Measurements from ENCODE around the gene TIMELESS.
"Not testable (repeated sequence)": the region's sequence is repeated elsewhere in the genome, so short reads cannot be mapped to it uniquely, and the experiment has no call there.

TIMELESS gene

DNA sequence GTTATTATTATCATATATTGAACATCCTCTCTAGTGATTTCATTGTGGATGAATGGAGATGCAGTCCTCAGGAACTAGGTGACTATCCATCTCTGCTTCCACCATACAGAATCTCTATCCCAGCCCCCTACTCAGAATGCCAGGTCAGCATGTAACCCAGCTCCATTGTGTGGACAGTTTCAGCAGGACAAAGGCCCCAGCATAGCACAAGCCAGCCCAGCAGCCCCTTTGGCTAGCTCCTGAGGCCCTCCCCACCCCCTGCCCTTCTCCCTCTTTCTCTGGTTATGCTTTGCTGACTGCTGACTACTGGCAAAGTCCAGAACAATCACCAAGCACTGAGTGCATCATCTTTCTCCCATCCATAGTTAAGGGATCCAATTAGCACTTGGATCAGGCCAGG is 13.3 kb upstream of the TIMELESS start:
- DNase-seq (ENCODE audit: low read depth): no peak

DNA sequence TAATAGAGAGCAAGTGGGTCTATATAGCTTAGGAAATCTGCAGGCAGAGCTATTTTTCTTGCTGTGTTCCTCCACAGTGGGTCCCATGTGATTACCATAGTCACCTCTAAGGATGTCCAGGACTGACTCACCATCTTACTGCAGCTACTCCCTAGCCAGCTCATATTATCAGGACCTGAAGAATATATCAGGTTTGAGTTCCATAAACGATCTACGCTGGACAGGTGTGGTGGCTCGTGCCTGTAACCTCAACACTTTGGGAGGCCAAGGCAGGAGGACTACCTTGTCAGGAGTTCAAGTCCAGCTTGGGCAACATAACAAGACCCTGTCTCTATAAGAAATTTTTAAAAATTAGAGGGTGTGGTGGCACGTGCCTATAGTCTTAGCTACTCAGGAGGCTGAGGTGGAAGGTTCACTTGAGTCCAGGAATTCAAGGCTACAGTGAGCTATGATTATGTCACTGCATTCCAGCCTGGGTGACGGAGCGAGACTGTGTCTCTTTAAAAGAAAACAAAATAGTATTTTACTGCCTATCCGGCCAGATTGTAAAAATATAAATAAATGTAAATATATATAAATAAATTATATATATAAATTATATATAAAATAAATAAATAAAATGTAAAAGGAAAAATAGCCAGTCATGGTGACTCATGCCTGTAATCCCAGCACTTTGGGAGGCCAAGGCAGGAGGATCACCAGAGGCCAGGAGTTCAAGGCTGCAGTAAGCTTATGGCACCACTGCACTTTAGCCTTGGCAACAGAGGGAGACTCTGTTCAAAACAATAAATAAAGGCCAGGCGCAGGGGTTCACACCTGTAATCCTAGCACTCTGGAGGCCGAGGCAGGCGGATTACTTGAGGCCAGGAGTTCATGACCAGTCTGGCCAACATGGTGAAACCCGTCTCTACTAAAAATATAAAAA is 12.3 kb upstream of the TIMELESS start:
- DNase-seq (ENCODE audit: low read depth): no peak

DNA sequence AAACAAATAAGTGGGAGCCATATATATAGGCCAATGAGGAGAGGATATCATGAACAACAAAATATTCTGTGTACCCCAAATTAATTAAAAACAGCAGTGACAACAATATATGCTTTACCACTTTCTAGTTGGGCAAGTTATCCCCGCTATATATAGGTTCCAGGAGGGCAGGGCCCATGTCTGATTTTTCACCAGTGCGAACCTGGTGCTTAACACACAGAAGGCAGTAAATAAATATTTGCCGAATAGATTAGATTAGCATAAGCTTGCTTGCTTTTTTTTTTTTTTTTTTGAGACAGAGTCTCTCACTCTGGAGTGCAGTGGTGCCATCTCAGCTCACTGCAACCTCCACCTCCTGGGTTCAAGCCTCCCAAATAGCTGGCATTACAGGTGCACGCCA is 8.6 kb upstream of the TIMELESS start:
- no peak for DNase-seq (ENCODE audit: low read depth)

DNA sequence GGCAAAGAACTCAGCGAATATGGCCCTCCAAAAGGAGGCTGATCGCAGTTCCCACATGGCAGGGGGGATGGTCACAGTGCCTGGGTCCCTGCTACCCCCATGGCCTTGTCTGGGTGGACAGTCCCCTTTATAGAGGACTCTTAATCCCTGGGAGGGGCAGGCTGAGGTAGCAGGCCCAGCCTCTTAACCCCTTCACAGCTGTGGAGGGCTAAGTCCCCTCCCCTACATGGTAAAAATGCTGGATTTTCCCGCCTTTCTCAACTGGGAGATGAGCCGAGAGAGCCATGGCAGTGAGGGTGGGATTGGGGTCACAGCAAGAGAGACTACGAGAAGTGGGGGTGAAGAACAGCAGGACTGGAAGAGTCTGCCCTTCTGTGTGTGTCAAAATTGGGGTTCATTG is 5.3 kb upstream of the TIMELESS start, which contains the start of gene MIP:
TSS of gene MIP (minus strand) at position 101 of the 400 bp plus-strand sequence. CDS start at position 57, 44 bp downstream.
- DNase-seq (ENCODE audit: low read depth): no peak

DNA sequence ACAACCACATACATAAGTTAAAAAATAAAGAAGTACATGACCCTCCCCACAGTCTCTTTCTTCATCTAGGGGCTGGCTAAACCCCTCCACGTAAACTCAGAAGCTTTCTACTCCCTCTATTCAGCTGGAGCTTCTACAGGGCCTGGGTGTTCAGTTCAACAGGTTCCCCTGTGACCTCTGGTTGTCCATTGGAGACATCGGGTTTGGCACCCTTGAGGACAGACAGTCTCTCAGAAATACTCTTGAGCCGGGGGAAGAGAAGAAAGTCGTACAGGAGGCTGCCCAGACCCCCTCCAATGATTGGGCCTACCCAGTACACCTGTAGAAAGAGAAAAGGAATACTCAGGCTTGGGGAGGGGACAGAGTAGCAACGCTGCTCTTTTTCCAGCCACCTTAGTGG is 1.9 kb upstream of the TIMELESS start:
- no peak for DNase-seq (ENCODE audit: low read depth)

DNA sequence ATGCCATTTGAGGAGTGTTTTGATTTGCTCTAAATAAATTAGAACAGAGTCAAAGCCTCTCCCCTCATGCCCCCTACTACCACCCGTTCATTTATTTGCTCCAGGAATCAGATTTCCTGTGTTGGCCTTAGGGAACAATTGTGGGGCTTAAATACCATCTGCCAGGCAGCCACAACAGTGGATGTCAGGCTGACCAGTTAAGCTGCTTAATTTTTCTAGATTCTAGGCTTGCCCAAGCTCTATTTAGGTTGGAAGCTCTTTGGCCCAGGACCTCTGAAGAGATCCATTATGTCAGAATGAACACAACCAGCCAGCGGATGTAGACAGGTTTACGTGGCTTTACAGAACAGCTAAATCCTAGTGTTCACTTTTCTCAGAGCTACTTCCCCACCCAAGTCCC is 1.0 kb upstream of the TIMELESS start:
- no peak for DNase-seq (ENCODE audit: low read depth)

DNA sequence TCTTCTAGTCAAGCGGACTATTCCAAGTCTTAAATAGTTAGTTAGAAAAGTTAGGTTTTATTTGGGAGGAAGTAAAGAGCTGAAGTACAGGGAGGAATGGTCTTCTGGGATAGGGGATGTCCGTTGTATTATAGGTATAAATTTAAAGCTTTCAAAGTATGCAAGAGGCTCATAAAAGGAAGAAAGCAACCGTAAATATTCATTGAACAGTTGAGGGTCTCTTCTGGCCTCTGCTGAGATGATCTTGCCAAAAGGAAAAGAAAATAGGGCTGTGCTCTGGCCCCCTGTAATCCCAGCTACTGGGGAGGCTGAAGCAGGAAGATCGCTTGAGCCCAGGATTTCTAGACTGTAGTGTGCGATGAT is 377 bp upstream of the TIMELESS start:
- no peak for DNase-seq (ENCODE audit: low read depth)

DNA sequence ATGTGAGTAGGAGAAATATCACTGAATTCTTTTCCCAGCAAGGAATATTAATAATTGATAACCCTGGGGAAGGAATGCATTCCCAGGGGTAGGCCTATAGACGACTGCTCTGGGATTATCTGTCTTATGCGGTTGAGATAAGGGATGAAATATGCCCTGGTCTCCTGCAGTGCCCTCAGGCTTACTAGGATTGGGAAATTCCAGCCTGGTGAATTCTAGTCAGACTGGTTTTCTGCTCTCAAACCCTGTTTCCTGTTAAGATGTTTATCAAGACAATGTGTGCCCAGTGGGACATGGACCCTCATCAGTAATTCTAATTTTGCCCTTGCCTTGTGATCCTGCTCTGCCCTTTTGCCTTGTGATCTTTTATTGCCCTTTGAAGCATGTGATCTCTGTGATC is 6.0 kb downstream of the TIMELESS start:
- not testable (repeated sequence) for DNase-seq (ENCODE audit: low read depth)

DNA sequence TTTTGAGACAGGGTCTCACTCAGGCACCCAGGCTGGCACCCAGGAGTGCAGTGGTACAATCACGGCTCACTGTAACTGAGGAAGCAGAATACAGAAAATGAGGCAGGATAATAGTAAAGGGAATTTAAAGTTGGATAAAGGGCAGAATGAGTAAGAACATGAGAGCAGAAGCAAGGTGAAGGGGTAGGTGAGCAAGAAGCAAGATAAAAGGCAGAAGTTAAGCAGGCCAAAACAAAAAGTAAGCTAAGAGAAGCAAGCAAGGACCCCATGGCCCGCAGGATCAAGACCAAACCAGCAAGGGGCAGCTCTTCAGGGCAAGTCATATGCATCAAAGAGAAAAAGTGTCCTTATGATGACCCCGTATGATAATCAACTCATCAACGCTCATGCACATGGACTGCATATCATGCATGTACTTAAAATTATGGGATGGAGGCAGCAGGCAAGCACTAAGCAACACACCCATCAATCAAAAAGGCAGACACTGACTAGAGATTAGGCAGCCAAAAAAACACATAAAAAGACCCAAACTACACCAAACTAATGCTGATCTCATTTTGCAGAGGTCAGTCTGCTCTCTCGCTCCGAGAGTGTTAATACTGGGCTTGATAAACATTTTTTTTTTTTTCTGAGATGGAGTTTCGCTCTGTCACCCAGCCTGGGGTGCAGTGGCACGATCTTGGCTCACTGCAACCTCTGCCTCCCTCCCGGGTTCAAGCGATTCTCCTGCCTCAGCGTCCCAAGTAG is 11.6 kb downstream of the TIMELESS start:
- DNase-seq (ENCODE audit: low read depth): no peak

DNA sequence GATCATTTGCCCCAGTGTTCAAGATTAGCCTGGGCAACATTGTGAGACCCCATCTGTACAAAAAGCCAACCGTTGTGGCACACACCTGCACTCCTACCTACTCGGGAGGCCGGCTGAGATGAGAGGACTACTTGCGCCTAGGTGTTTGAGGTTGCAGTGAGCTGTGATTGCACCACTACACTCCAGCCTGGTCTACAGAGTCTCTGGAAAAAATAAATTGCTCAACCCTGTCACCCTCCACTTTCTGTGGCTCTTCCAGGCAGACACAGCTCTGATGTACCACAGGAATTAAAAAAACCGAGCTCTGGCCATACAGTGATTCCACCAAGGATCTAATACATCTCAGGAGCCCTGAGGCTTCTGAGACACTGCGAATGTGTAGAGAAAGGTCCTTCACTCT is 14.4 kb downstream of the TIMELESS start:
- no peak for DNase-seq (ENCODE audit: low read depth)

DNA sequence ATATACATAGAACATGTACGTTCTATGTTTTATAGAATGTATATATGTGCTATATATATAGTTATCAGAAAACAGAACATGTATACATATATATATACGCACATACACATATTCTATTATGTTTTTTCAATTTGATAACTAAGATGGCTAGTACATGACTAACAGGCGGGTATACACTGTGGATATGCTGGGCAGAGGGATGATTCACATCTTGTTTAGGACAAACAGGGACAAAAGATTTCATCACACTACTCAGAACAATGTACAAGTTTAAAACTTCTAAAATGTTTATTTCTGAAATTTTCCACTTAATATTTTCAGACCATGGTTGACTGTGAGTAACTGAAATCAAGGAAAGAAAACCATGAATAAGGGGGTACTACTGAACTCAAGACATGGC is 17.4 kb downstream of the TIMELESS start:
- no peak for DNase-seq (ENCODE audit: low read depth)

DNA sequence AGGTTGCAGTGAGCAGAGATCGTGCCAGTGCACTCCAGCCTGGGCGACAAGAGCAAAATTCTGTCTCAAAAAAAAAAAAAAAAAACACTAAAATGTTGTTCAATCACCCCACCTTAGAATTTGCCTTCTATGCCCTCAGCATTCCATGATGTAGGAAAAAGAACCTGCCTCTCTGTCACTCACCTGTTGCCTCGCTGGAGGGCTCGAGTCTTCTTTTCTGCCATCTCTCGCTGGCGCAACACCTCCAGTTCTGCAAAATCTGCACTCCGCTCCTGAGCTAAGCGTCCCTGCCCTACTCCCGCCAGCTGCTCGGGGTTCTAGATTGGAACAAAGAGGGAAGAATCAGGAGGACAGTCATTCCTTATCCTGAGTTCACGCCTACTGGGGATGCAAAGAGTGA is 17.9 kb downstream of the TIMELESS start:
- no peak for DNase-seq (ENCODE audit: low read depth)

DNA sequence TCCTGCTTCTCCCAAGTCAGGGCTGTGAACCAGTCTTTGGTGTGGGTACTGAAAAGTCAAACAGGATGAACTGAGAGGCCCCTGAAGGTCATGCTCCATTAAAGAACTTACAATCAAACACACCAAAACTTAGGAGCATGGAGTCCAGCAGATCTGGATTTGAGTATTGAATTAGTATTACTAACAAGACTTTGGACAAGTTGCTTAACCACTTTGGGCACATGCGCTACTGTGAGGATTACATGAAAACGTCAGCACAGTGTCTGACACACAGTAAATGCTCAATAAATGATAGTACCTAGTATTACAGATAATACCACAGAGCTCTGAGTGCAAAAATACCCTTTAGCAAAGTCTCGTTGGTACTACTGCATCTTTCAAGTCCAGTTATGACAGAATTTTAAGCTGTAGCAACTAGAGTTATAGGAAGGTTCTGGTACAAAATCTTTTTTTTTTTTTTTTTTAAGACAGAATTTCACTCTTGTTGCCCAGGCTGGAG is 23.2 kb downstream of the TIMELESS start:
- DNase-seq (ENCODE audit: low read depth): no peak

DNA sequence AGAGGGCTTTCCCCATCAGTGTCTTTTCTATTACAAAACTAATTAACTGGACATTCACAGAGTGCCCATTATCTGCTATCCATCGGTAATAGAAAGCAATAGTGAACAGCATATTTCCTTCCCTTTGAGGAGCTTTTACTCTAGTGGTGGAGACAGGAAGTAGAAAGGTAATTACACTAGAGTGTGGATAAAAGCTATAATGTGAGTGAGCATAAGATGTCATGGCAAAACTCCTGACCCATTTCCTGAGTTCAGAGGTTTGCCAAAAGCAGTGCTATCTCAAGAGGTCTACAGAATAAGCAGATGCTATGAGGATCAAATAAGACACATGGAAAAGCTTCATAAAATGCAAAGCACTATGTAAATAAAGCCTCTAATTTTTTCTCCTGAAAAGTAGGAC is 24.0 kb downstream of the TIMELESS start:
- DNase-seq (ENCODE audit: low read depth): no peak

DNA sequence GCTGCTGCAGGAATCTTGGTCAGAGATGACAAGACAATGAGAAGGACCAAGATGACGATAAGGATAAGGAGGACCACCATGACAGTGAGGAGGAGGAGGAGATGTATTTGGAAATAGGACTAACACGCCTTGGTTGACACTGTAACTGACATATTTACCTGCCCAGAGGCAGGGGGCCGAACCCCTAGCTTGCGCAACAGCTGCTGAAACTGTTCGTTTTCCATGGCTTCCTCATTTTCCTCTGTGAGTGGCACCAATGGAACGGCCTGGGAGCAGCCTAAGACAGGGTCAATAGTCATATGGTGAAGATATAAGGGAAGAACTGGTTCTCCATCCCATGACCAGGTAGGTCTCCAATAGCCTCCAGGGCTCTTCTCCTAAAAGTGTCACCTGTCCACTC is 28.8 kb downstream of the TIMELESS start:
- DNase-seq (ENCODE audit: low read depth): no peak

DNA sequence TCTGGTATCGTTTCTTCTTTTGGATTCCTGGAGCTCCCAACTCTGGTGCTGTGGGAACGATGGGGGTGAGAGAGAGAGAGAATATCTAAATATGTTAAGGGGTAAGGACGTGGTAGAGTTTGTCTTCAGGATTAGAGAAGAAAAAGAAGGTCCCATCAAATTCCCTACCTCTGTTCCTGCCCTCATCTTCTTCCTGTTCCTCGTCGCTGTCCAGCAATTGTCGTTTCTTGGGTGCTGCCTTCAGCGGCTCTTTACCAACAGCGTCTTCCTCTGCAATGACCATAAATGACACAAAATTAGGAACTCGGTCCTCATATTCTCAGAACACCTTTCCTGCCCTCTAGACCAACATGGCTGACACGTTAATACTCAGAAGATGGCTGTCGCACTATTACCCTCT is 31.5 kb downstream of the TIMELESS start:
- no peak for DNase-seq (ENCODE audit: low read depth)

DNA sequence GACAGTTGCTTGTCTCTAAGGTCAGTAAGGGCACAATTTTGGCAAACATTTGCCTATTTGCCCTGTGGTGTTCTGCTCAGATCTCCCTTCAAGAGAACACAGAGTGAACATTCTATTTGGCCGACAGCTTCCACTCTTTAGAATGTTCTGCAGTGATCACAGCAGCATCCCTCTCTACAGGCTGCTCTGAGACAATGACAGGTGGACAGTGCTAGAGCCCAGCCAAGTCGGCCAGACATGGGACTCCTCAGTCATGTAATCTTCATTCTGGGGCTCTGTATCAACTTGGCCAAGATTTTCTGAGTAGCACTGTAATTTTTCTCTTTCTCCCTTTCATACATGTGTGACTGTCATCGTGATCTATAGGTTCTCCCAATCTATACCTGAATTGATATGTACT is 34.8 kb downstream of the TIMELESS start:
- no peak for DNase-seq (ENCODE audit: low read depth)

DNA sequence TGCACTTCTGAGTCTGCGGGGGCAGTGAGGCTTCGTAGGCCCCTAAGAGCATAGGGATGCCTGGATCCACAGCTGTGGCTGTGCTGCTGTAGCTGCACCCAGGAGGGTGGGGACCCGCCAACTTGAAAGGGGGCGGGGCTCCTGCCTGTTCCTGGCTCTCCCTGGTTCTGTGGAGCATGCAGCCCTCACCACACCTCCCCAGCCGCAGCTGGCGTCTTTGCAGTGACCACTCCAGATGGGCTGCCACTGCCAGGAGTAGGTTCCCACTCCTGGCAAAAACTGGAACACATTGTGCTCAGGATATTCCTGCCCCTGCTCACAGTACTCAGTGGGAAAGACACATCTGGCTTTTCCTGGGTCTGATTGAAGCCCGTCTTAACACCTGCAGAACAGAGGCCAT is 35.8 kb downstream of the TIMELESS start:
- no peak for DNase-seq (ENCODE audit: low read depth)

DNA sequence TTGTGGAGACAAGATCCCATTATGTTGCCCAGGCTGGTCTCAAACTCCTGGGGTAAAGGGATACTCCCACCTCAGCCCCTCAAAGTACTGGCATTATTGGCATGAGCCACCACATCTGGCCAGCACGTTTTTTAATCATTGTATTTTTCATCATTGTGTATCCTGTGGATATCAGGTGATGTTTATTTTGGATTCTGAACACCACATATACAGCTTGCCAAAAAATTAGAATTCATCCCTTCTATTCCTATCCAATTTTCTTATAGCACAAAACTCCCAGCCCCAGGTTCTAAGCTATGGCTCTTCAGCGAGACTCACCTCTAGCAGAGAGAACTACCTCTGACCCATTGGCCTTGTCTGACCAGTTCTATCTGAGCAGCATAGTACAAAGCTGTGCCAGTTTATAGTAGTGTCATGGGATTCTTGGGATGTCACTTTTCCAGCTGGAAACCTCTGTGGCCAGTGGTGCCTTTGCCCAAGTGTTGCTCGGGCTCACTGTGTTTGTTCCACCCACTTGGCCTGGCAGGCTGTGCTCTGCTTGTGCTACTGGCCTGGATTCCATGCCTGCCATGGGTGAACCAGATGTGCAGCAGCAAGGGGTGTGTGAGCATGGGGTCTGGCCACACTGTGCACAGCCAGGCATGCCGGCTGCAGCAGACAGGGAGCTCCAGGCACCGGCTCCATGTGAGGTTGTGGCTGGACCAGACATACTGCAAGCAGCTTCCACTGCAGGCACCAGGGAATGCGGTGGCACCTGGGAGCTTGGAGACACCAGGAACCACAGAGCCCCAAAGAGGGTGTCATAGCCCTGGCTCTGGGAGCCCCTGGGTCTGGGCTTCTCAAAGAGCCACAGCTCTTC is 37.2 kb downstream of the TIMELESS start:
- no peak for DNase-seq (ENCODE audit: low read depth)

DNA sequence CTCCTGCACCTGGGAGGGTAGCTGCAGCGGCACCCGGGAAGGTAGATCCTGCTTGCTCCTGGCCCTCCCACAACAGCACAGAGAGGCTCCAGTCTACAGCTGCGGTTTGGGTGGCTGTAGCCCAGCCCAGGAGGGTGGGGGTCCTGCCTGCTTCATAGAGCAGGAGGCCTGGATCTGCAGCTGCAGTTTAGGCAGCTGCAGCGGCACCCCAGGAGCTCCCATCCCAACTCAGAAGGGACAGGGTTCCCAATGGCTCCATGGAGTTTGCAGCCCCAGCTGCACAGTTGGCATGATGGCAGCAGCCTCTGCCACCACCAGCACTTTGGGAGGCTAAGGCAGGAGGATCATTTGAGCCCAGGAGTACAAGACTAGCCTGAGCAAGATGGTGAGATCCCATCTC is 38.5 kb downstream of the TIMELESS start:
- no peak for DNase-seq (ENCODE audit: low read depth)

DNA sequence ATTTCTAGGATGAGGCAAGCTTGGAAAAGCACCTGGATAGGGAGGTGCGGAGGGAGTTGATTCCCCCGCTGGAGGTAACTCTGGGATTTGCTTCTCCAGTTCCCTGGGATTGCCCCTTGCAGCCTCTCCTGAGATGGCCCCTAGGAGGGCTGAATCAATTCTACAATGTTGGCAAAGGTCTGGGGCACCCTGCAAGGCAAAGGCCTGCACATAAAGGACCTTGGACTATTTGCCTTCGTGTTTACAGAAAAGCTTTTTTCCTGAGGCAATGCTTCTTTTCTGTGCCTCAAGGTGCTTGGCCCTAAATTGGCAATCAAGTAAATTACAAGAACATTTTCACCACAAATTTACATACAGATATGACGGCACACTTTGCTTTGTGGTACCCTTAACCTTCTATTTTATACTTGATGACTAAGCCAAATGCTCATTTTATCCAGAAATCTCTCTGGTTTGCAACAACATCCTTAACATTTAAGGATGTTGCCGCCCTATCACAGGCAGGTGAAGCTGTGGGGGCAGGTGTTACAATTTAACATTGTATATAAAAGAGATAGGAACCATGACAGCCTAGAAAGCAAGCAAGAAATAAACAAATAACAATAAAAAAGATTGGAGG is 40.3 kb downstream of the TIMELESS start:
- DNase-seq (ENCODE audit: low read depth): no peak

DNA sequence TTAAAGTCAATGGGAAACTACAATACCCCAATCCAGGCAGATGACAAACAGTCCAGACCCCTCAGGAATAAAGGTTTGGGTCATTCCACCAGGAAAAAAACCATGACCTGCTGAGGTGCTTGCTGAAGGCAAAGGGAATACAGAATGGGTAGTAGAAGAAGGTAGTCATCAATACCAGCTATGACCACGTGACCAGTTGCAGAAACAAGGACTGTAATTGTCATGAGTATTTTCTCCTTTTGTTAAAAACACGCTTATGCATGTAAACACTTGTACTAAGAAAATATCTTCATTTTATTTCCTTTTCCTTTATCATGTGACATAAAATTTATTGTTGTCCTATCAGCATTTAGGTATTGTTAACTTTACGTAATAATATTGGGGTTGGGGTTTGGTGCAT is 45.0 kb downstream of the TIMELESS start:
- DNase-seq (ENCODE audit: low read depth): not testable (repeated sequence)
